ENCODE data around the gene UBC.
"Not testable (repeated sequence)": the region's sequence is repeated elsewhere in the genome, so short reads cannot be mapped to it uniquely, and the experiment has no call there.

GRCh38 chr12:124911521-124911920, 2.9 kb downstream of the UBC start:
- not testable (repeated sequence) for TF ChIP-seq POLR2A, CTCF (IDR thresholded peaks at IDR 0.05)
